ENCODE results near the gene PHLDA2. TPM values are rescaled to one million over a fixed set of nuclear protein-coding genes. Genes with fewer than 3 reads are reported as not detected.

PHLDA2 gene
- total and polyA plus RNA-seq, 9 of the 15 experiments (the other 6 are each of a cell fraction or from before 2014, with no cell fraction given): 0.43 to 42.4 (median 4.7) TPM

GRCh38 chr11:2960139-2960538 is 30.9 kb upstream of the PHLDA2 start:
- H2AFZ ChIP-seq (ENCODE audit: low read depth, low read length): no peak overlapping the region
- no peak overlapping the region for H3K4me2 ChIP-seq (ENCODE audit: insufficient read depth, low read length)
- H3K27ac ChIP-seq (ENCODE audit: extremely low read depth, low read depth, low read length): no peak overlapping the region
- no peak for ATAC-seq
- H3K36me3 ChIP-seq (ENCODE audit: control insufficient read depth, insufficient read depth, low read length): peaks cover 98% of the 10 kb centered on the region
- WGBS (ENCODE audit: insufficient coverage, low coverage, missing lambda C conversion rate): 95% methylated on average over 7 of the region's 7 CpGs
- H3K4me3 ChIP-seq: no peak overlapping the region
- no peak for FAIRE-seq
- no peak overlapping the region for H3K9ac ChIP-seq (ENCODE audit: insufficient read depth in 1 of 2, low read depth in 2 of 2, low read length in 2 of 2)
- no peaks in the 10 kb centered on the region for H3K9me3 ChIP-seq (replicated peaks; ENCODE audit: control insufficient read depth, insufficient read depth, low read depth, low read length)
- no peaks in the 10 kb centered on the region for H3K9me1 ChIP-seq (ENCODE audit: control insufficient read depth, insufficient read depth, low read length)
- in situ Hi-C loops (cut with MboI): no loop called here
- intact Hi-C loops (cut with micrococcal nuclease): no loop called here
- no TSS peak for BruUV-seq (replicated peaks)
- DNase-seq (ENCODE audit: extremely low read depth in 1 of 4, low spot score in 3 of 4): no peak
- ChIA-PET CTCF (ENCODE audit: low intra/inter-chr PET ratio) (no interaction called here), POLR2A (no interaction called here)
- H3K27me3 ChIP-seq (ENCODE audit: control insufficient read depth in 2 of 2, insufficient read depth in 2 of 2, low read length in 2 of 2): no peaks in the 10 kb centered on the region
- peaks cover 24% of the 10 kb centered on the region for H4K20me1 ChIP-seq (replicated peaks; ENCODE audit: control insufficient read depth, insufficient read depth, low read length)
- peaks cover 39% of the 10 kb centered on the region for H3K79me2 ChIP-seq (ENCODE audit: control insufficient read depth, insufficient read depth, low read length)
- H3K4me1 ChIP-seq (replicated peaks in 1 of 2; ENCODE audit: control insufficient read depth in 2 of 2, insufficient read depth in 2 of 2, low read length in 2 of 2): no peaks in the 10 kb centered on the region; a peak in 1 of 5 replicates
- TF ChIP-seq ZBTB43 (CRISPR knock-in tag; IDR thresholded peaks at IDR 0.05) (no peak), HMGXB4 (CRISPR knock-in tag; IDR thresholded peaks at IDR 0.05) (no peak), CBX1 (IDR thresholded peaks at IDR 0.05; ENCODE audit: low read depth) (no peak), EZH2 (IDR thresholded peaks at IDR 0.05; ENCODE audit: borderline replicate concordance, low read depth, low read length) (no peak), CHD1 (IDR thresholded peaks at IDR 0.05; ENCODE audit: low read length) (no peak), ZC3H11A (IDR thresholded peaks at IDR 0.05; ENCODE audit: low read depth, low read length) (no peak), TSHZ1 (CRISPR knock-in tag; IDR thresholded peaks at IDR 0.05) (no peak), ZBTB9 (CRISPR knock-in tag; IDR thresholded peaks at IDR 0.05) (no peak), SREBF2 (CRISPR knock-in tag; IDR thresholded peaks at IDR 0.05) (no peak), EWSR1 (IDR thresholded peaks at IDR 0.05; ENCODE audit: borderline replicate concordance, low read depth, partially characterized antibody) (no peak), HDAC6 (IDR thresholded peaks at IDR 0.05; ENCODE audit: low read depth, low read length) (no peak)

Measured in K562 (cell line).